Upper lobe of left lung (tissue), 6 donors: Measurements from ENCODE around the gene IPCEF1. TPM values are rescaled to one million over a fixed set of nuclear protein-coding genes. Genes with fewer than 3 reads are reported as not detected.
"Not testable (repeated sequence)": the region's sequence is repeated elsewhere in the genome, so short reads cannot be mapped to it uniquely, and the experiment has no call there.

Source experiments
- ATAC-seq, 2 donors: fragments of 200-7000 bp; cut with Tn5 transposase; one replicate each; pipeline ENCODE4 v1.9.1; 2022; ENCODE audit warnings: mild to moderate bottlenecking in 2 of 2, moderate library complexity in 2 of 2; ENCODE audit not compliant: low FRiP score in 2 of 2
- DNase-seq, 2 donors: peaks; one replicate each; pipeline ENCODE4 v3.0.0-alpha.2; 2019 to 2020
- H3K27ac ChIP-seq, 4 donors: fragments of 200-600 bp; sonication (generic); one replicate each; pipeline ENCODE4 v1.5.1; 2016 to 2019
- H3K27me3 ChIP-seq, 4 donors: fragments of 200-600 bp; sonication (generic); one replicate each; pipeline ENCODE4 v1.5.1; 2017 to 2019
- H3K36me3 ChIP-seq, 4 donors: fragments of 200-600 bp; sonication (generic); one replicate each; pipeline ENCODE4 v1.5.1; 2016 to 2019
- H3K4me1 ChIP-seq, 4 donors: fragments of 200-600 bp; sonication (generic); one replicate each; pipeline ENCODE4 v1.5.1; 2018 to 2019
- H3K4me3 ChIP-seq, 4 donors: fragments of 200-600 bp; sonication (generic); one replicate each; pipeline ENCODE4 v1.5.1; 2017 to 2019; ENCODE audit warnings: mild to moderate bottlenecking in 2 of 4, moderate library complexity in 1 of 4
- H3K9me3 ChIP-seq, 4 donors: fragments of 200-600 bp; sonication (generic); one replicate each; pipeline ENCODE4 v1.5.1; 2018 to 2019
- EP300 ChIP-seq, 4 donors: sonication (generic); formaldehyde crosslinking; IDR thresholded peaks; one replicate each; pipeline ENCODE4 v1.5.1; 2017; ENCODE audit warnings: antibody characterized with exemption in 4 of 4, control low read depth in 2 of 4
- POLR2A ChIP-seq, 4 donors: fragments of 450-650 bp; IDR thresholded peaks; one replicate each; pipeline ENCODE4 v1.5.1; 2016 to 2017; ENCODE audit warnings: antibody characterized with exemption in 4 of 4, mild to moderate bottlenecking in 2 of 4
- POLR2AphosphoS5 ChIP-seq, 2 donors: sonication (generic); formaldehyde crosslinking; IDR thresholded peaks; one replicate each; pipeline ENCODE4 v1.5.1; 2017; ENCODE audit warnings: antibody characterized with exemption in 2 of 2
- WGBS, 2 donors: methylation state at CpG; one replicate each; pipeline ENCODE4 v1.1.5; 2017 to 2018; 5-methylcytosine and 5-hydroxymethylcytosine counted together
- total RNA-seq, 6 donors: library from RNA; depleted of rRNA in 4 of 6; stranded (reverse); fragments of >200 nt in 4 of 6; gene quantifications; one replicate each; pipeline versions ENCODE4 v1.1.0 to v1.2.1, GENCODE V29; 2016 to 2021
- TF ChIP-seq, protein P1 (sequence below), 6 experiments: fragments of 450-650 bp in 4 of 6; fragments of 200-600 bp in 2 of 6; sonication (generic) in 2 of 6; IDR thresholded peaks; one replicate each; pipeline ENCODE4 v1.5.1; 2016 to 2019; ENCODE audit warnings: antibody characterized with exemption in 6 of 6
- donor health status: DM: no; HTN: no; CAD: no; lungs with moderate emphysema.
- donor health status: DM: no; HTN: yes; CAD: no; lungs with severe emphysema.

Gene IPCEF1
- total RNA-seq, 6 donors from 2014 or later: 1.0 to 5.5 (median 4.0) TPM

DNA sequence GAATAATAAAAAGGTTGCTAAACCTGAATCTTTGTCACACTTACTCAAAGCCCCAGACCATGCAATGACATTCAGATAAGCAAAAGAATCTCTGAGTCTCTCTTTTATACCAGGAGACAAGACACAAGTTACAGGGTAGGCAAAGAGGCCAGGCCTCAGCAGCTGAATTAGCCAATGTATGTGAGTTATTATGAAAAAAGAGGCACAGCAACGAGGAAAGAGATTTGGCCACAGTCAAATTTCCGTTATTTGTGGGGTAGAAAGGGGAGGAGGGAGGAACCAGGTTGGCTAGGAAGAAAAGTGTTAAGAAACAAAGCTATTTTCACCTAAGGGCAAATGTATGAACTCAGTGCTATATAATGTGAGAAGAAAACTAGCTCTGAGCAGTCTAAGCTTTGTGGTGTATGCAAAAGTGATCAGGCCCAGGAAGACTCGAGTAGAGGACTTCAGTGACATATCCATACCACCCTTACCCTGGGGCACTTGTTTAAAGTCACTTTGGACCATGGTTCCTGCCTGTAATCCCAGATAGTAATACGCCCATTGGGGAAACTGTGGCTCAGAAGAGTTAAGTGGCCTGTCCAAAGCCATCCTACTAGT, 19.1 kb downstream of the IPCEF1 start:
- no peak for TF ChIP-seq POLR2AphosphoS5 (IDR thresholded peaks at IDR 0.05)
- Histone ChIP-seq H3K4me1 (peaks cover 0 to 5% (median 0%) of the 10 kb centered on the region in 4 donors), H3K36me3 (no peaks in the 10 kb centered on the region), H3K9me3 (no peaks in the 10 kb centered on the region), H3K27me3 (no peaks in the 10 kb centered on the region), H3K4me3 (no peak overlapping the region), H3K27ac (no peak overlapping the region)
- ATAC-seq (peak in 1 of 2 donors; percentile 28), DNase-seq (no peak)
- 81 to 83% methylated on average over 4 of the region's 4 CpGs for WGBS, 2 donors

DNA sequence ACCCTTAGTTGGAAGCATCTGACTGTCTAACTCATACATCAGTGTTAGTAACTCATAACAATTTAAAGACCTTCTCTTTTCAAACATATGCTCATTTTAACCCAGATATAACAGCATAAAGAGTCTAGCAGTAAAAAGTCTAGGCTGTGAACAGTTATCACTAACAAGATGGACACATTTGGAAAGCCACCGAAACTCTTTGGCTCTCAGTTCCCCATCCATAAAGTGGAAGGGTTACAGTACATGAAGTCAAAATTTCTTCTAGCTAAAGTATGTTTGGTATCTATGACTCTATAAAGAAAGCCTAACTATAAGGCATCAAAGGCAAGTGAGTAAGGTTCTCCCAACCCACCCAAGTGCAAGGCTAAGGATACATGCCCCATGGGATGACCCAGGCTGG, 22.5 kb downstream of the IPCEF1 start:
- ATAC-seq, H3K36me3 ChIP-seq, H3K4me3 ChIP-seq, H3K27ac ChIP-seq, DNase-seq, H3K27me3 ChIP-seq, H3K9me3 ChIP-seq, H3K4me1 ChIP-seq: not testable (repeated sequence)
- 83 to 96% methylated on average over 1 of the region's 1 CpG for WGBS, 2 donors

DNA sequence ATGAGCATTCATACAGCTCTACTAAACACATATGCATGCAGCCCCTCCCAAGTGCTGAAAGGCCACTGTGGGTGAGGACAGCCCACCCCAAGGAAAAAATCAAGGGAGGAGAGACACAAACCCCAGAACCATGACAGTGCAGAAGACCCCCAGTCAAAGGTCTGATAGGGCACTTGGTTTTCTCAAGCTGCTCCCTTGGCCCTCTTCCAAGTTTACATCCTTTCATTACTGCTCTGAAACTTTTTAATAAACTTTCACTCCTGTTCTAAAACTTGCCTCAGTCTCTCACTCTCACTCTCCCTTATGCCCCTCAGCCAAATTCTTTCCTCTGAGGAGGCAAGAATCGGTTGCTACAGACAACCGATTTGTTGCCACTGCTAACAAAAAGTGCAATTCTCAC, 24.9 kb downstream of the IPCEF1 start:
- Histone ChIP-seq H3K36me3 (no peaks in the 10 kb centered on the region), H3K27ac (no peak overlapping the region), H3K4me1 (no peaks in the 10 kb centered on the region), H3K9me3 (no peaks in the 10 kb centered on the region), H3K27me3 (no peaks in the 10 kb centered on the region), H3K4me3 (no peak overlapping the region)
- DNase-seq (no peak), ATAC-seq (no peak)
- no peak for TF ChIP-seq POLR2A (IDR thresholded peaks at IDR 0.05)
- 98 to 99% methylated on average over 2 of the region's 2 CpGs for WGBS, 2 donors

DNA sequence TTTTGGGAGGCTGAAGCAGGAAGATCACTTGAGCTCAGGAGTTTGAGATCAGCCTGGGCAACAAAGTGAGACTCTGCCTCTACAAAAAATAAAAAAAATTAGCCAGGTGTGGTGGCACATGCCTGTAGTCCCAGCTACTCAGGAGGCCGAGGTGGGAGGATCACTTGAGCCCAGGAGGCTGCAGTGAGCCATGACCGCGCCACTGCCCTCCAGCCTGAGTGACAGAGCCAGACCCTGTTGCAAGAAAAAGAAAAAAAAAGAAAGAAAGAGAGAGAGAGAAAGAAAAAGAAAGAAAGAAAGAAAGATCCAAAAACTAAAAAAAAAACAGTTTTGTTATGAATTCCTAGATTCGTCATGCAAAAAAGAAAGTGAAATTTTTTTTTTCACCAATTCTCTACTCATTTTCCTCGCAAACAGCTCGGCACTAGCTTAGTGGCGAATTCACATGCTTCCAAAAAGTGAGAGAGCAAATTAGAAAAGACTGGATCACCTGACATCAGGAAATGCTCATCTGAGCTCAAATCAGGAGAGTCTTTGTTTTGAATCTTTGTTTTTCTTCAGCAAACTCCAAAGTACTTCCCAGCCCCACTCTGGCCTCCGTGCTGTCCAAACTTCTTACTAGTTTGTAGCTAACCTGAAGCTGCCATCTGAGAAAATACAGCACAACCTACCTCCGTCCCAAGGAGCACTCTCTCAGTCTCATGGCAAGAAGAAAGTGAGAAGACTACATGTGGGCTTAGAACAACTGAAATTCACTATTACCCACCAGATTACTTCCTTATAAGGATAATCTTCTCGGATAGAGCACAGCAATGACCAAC, 27.0 kb downstream of the IPCEF1 start:
- DNase-seq (no peak), ATAC-seq (no peak)
- H3K36me3 ChIP-seq: no peaks in the 10 kb centered on the region
- WGBS, 2 donors: 88 to 91% methylated on average over 10 of the region's 10 CpGs
- H3K9me3 ChIP-seq: no peaks in the 10 kb centered on the region
- H3K27me3 ChIP-seq: no peaks in the 10 kb centered on the region
- no peak overlapping the region for H3K4me3 ChIP-seq
- H3K4me1 ChIP-seq: no peaks in the 10 kb centered on the region
- H3K27ac ChIP-seq: no peak overlapping the region
- TF ChIP-seq, protein P1, sequence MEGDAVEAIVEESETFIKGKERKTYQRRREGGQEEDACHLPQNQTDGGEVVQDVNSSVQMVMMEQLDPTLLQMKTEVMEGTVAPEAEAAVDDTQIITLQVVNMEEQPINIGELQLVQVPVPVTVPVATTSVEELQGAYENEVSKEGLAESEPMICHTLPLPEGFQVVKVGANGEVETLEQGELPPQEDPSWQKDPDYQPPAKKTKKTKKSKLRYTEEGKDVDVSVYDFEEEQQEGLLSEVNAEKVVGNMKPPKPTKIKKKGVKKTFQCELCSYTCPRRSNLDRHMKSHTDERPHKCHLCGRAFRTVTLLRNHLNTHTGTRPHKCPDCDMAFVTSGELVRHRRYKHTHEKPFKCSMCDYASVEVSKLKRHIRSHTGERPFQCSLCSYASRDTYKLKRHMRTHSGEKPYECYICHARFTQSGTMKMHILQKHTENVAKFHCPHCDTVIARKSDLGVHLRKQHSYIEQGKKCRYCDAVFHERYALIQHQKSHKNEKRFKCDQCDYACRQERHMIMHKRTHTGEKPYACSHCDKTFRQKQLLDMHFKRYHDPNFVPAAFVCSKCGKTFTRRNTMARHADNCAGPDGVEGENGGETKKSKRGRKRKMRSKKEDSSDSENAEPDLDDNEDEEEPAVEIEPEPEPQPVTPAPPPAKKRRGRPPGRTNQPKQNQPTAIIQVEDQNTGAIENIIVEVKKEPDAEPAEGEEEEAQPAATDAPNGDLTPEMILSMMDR (IDR thresholded peaks at IDR 0.05): no peak
- TF ChIP-seq POLR2AphosphoS5 (IDR thresholded peaks at IDR 0.05) (no peak), POLR2A (IDR thresholded peaks at IDR 0.05) (no peak), EP300 (IDR thresholded peaks at IDR 0.05) (no peak)

DNA sequence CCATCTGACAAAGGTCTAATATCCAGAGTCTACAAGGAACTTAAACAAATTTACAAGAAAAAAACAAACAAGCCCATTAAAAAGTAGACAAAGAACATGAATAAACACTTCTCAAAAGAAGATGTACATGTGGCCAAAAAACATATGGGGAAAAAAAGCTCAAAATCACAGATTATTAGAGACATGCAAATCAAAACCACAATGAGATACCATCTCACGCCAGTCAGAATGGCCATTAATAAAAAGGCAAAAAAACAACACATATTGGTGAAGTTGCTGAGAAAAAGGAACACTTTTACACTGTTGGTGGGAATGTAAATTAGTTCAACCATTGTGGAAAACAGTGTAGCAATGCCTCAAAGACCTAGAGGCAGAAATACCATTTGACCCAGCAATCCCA, 29.3 kb downstream of the IPCEF1 start:
- ATAC-seq, H3K4me1 ChIP-seq, H3K27ac ChIP-seq, H3K36me3 ChIP-seq, H3K9me3 ChIP-seq, H3K4me3 ChIP-seq, DNase-seq, H3K27me3 ChIP-seq: not testable (repeated sequence)
- 95 to 100% methylated on average over 1 of the region's 1 CpG for WGBS, 2 donors

DNA sequence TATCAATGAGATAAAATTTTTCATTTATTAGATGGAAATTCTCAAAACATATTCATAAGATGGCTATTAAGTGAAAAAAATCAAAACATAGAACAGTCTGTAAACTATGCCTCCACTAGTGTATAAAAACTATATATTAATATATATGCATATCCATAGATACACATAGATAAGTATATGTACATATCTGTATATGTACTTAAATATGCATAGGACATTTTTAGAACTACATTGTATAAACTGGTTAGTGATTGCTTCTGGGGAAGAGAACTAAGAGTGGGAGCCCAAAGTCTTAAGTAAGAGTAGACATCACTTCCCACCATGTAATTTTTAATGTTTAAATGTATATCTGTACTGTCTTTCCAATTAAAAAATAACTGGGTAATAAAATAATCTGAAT, 31.5 kb downstream of the IPCEF1 start:
- no peak overlapping the region for H3K4me3 ChIP-seq

More for the DNA sequence above, 31.5 kb downstream of the IPCEF1 start:
- DNase-seq: no peak
- no peaks in the 10 kb centered on the region for H3K36me3 ChIP-seq
- H3K27ac ChIP-seq: no peak overlapping the region
- H3K27me3 ChIP-seq: no peaks in the 10 kb centered on the region
- TF ChIP-seq POLR2AphosphoS5 (IDR thresholded peaks at IDR 0.05) (no peak), POLR2A (IDR thresholded peaks at IDR 0.05) (no peak), EP300 (IDR thresholded peaks at IDR 0.05) (no peak)
- TF ChIP-seq, protein P1 (IDR thresholded peaks at IDR 0.05): no peak
- no peaks in the 10 kb centered on the region for H3K4me1 ChIP-seq
- no peak for ATAC-seq
- H3K9me3 ChIP-seq: no peaks in the 10 kb centered on the region
